Adipose tissue (tissue), 3 donors: ENCODE data around the gene LLGL1. TPM values are rescaled to one million over a fixed set of nuclear protein-coding genes. Genes with fewer than 3 reads are reported as not detected.

Experiments used
- H3K27ac ChIP-seq: one replicate; pipeline ENCODE4 v1.5.1; 2013; ENCODE audit warnings: low read depth, low read length
- WGBS, 3 donors: extraction: QIAGEN DNeasy Blood & Tissue Kit; methylation state at CpG; one replicate each; pipeline ENCODE4 v1.1.7; 2013; 5-methylcytosine and 5-hydroxymethylcytosine counted together
- polyA plus RNA-seq, 3 donors: library from polyadenylated mRNA; stranded (reverse); fragments of 200-250 nt; gene quantifications; one replicate each; pipeline ENCODE4 v1.2.3, GENCODE V29; 2013
- donor health status: healthy with polysubstance abuse.
- donor health status: Bipolar disorder and iron deficiency.
- donor health status: healthy.

LLGL1 gene
- 10 to 100 TPM in 1 of 3 donors, 1 to 10 TPM in 2; 5.0 to 13.4 (median 7.9) TPM for polyA plus RNA-seq

- H3K27ac ChIP-seq: no peak within 1 kb of the TSS
- WGBS, 3 donors: 1% methylated on average over 56 to 60 of the region's 60 CpGs
These were observed at the start of gene LLGL1 for GRCh38 chr17:18225121-18225641. TSS of gene LLGL1 (plus strand) at chr17:18225635. CDS start at chr17:18225683, 48 bp downstream.

- no peak overlapping the region for H3K27ac ChIP-seq
- 54 to 86% (median 63%) methylated on average over 7 of the region's 7 CpGs for WGBS, 3 donors
These were observed 49.3 kb upstream of the LLGL1 start for GRCh38 chr17:18176176-18176575.

- no peak overlapping the region for H3K27ac ChIP-seq
These were observed 48.3 kb upstream of the LLGL1 start for GRCh38 chr17:18177133-18177532.

- no peak overlapping the region for H3K27ac ChIP-seq
- 74 to 91% (median 90%) methylated on average over 8 of the region's 8 CpGs for WGBS, 3 donors
These were observed 47.7 kb upstream of the LLGL1 start for GRCh38 chr17:18177722-18178121.

GRCh38 chr17:18179196-18179595, 46.2 kb upstream of the LLGL1 start:
- WGBS, 3 donors: 97 to 100% (median 100%) methylated on average over 1 of the region's 1 CpG
- no peak overlapping the region for H3K27ac ChIP-seq

- 89 to 94% (median 90%) methylated on average over 7 of the region's 7 CpGs for WGBS, 3 donors
- H3K27ac ChIP-seq: no peak overlapping the region
These were observed 45.6 kb upstream of the LLGL1 start for GRCh38 chr17:18179804-18180203.

GRCh38 chr17:18181358-18181757, 44.1 kb upstream of the LLGL1 start:
- WGBS, 3 donors: 62 to 85% (median 69%) methylated on average over 5 of the region's 5 CpGs
- no peak overlapping the region for H3K27ac ChIP-seq

- no peak overlapping the region for H3K27ac ChIP-seq
- WGBS, 3 donors: 16 to 26% (median 20%) methylated on average over 28 of the region's 28 CpGs
These were observed 43.1 kb upstream of the LLGL1 start for GRCh38 chr17:18182110-18182977.

- WGBS, 3 donors: 0 to 1% (median 1%) methylated on average over 33 of the region's 33 CpGs
- H3K27ac ChIP-seq: no peak overlapping the region
These were observed 42.5 kb upstream of the LLGL1 start for GRCh38 chr17:18182978-18183333.

- WGBS, 3 donors: 0 to 1% (median 0%) methylated on average over 78 to 98 of the region's 98 CpGs
- H3K27ac ChIP-seq: peak within 1 kb of the TSS; percentile 86
These were observed 41.9 kb upstream of the LLGL1 start, which contains the start of gene ALKBH5 for GRCh38 chr17:18183334-18184142. TSS of gene ALKBH5 (plus strand) at chr17:18183828. CDS start at chr17:18184244, 416 bp downstream.

GRCh38 chr17:18184143-18185031, 41.0 kb upstream of the LLGL1 start:
- WGBS, 3 donors: 0 to 1% (median 1%) methylated on average over 79 to 92 of the region's 92 CpGs
- peak overlapping the region; percentile 86 for H3K27ac ChIP-seq

- WGBS, 3 donors: 8 to 30% (median 15%) methylated on average over 3 of the region's 3 CpGs
These were observed 40.0 kb upstream of the LLGL1 start for GRCh38 chr17:18185391-18185790.

GRCh38 chr17:18185832-18186626, 39.4 kb upstream of the LLGL1 start:
- 45 to 58% (median 50%) methylated on average over 10 of the region's 10 CpGs for WGBS, 3 donors
- no peak overlapping the region for H3K27ac ChIP-seq

More at GRCh38 chr17:18185391-18185790, 40.0 kb upstream of the LLGL1 start:
- H3K27ac ChIP-seq: no peak overlapping the region

- 0 to 52% (median 48%) methylated on average over 1 of the region's 1 CpG for WGBS, 3 donors
- no peak overlapping the region for H3K27ac ChIP-seq
These were observed 38.8 kb upstream of the LLGL1 start for GRCh38 chr17:18186627-18186982.

- 0 to 33% (median 11%) methylated on average over 2 of the region's 2 CpGs for WGBS, 3 donors
- no peak overlapping the region for H3K27ac ChIP-seq
These were observed 38.2 kb upstream of the LLGL1 start for GRCh38 chr17:18187226-18187625.

- 23 to 44% (median 38%) methylated on average over 9 of the region's 9 CpGs for whole genome bisulfite sequencing, 3 donors
These were observed 37.3 kb upstream of the LLGL1 start for GRCh38 chr17:18187821-18188761.

More at GRCh38 chr17:18187821-18188761, 37.3 kb upstream of the LLGL1 start:
- H3K27ac ChIP-seq: no peak overlapping the region
